IMR-90 (cell line): ENCODE results near the gene RBBP8NL. TPM values are rescaled to one million over a fixed set of nuclear protein-coding genes. Genes with fewer than 3 reads are reported as not detected.

Experiments used
- ATAC-seq: fragments of 200-7000 bp; cut with Tn5 transposase; 2 replicates; pipeline ENCODE4 v1.9.1; 2020; ENCODE audit warnings: low read depth, mild to moderate bottlenecking, moderate library complexity
- BruUV-seq: library from RNA; stranded (reverse); fragments of 400-500 nt; replicated peaks from 2 replicates; lab custom pipeline; 2021; lab: Mats Ljungman, UMichigan
- CTCF ChIA-PET: fragments of 300-600 bp; formaldehyde crosslinking; extraction: SDS; loops from one replicate; lab custom pipeline; 2021; ENCODE audit warnings: antibody characterized with exemption; lab: Yijun Ruan, JAX
- POLR2A ChIA-PET: fragments of 300-600 bp; sonication (Branson Sonifier 250); formaldehyde crosslinking; loops from one replicate; lab custom pipeline; 2022; ENCODE audit warnings: antibody characterized with exemption; ENCODE audit not compliant: unreplicated experiment; lab: Charles Lee
- DNase-seq: peaks from one replicate; pipeline ENCODE4 v3.0.0; 2013
- H2AFZ ChIP-seq: replicated peaks from 2 replicates; pipeline ENCODE3; 2013; ENCODE audit warnings: low read length, mild to moderate bottlenecking; ENCODE audit not compliant: poor library complexity
- H2AK5ac ChIP-seq: 2 replicates; pipeline ENCODE4 v1.6.1; 2013; ENCODE audit warnings: low read depth, low read length, inconsistent platforms
- H2AK9ac ChIP-seq: replicated peaks from 2 replicates; pipeline ENCODE3; 2013; ENCODE audit warnings: mild to moderate bottlenecking, low read depth, low read length, moderate library complexity; ENCODE audit not compliant: poor library complexity
- H2BK120ac ChIP-seq: 2 replicates; pipeline ENCODE4 v1.6.1; 2013; ENCODE audit warnings: low read depth, low read length, inconsistent platforms
- H2BK15ac ChIP-seq: 3 replicates; pipeline ENCODE4 v1.6.1; 2013; ENCODE audit warnings: low read depth, low read length, inconsistent platforms
- H2BK20ac ChIP-seq: 2 replicates; pipeline ENCODE4 v1.6.1; 2013; ENCODE audit warnings: low read depth, mild to moderate bottlenecking, inconsistent platforms, low read length, moderate library complexity
- H2BK5ac ChIP-seq: 2 replicates; pipeline ENCODE4 v1.6.1; 2013; ENCODE audit warnings: mild to moderate bottlenecking, low read depth, low read length, inconsistent platforms; ENCODE audit not compliant: poor library complexity, severe bottlenecking
- H3K14ac ChIP-seq: replicated peaks from 2 replicates; pipeline ENCODE4 v1.6.1; 2013; ENCODE audit warnings: low read depth, low read length, inconsistent platforms
- H3K18ac ChIP-seq: 2 replicates; pipeline ENCODE4 v1.6.1; 2013; ENCODE audit warnings: low read depth, low read length, control low read depth
- H3K23ac ChIP-seq: 2 replicates; pipeline ENCODE4 v1.6.1; 2013; ENCODE audit warnings: low read depth, low read length, inconsistent platforms
- H3K27ac ChIP-seq: 2 replicates; pipeline ENCODE4 v1.5.1; 2013; ENCODE audit warnings: mild to moderate bottlenecking, control low read depth, low read length; ENCODE audit not compliant: insufficient read depth
- H3K27me3 ChIP-seq: 2 replicates; pipeline ENCODE4 v1.6.1; 2013; ENCODE audit warnings: low read length; ENCODE audit not compliant: control insufficient read depth, insufficient read depth
- H3K36me3 ChIP-seq: 2 replicates; pipeline ENCODE4 v1.6.1; 2013; ENCODE audit warnings: low read length, mixed read lengths; ENCODE audit not compliant: control insufficient read depth, insufficient read depth
- H3K4ac ChIP-seq: 2 replicates; pipeline ENCODE4 v1.6.1; 2013; ENCODE audit warnings: low read depth, low read length, inconsistent platforms
- H3K4me1 ChIP-seq: 2 replicates; pipeline ENCODE4 v1.6.1; 2013; ENCODE audit warnings: low read length, mixed read lengths; ENCODE audit not compliant: control insufficient read depth, insufficient read depth
- H3K4me2 ChIP-seq: 2 replicates; pipeline ENCODE4 v1.6.1; 2013; ENCODE audit warnings: low read depth, mild to moderate bottlenecking, control low read depth, low read length, moderate library complexity
- H3K4me3 ChIP-seq: 2 replicates; pipeline ENCODE4 v1.5.1; 2013; ENCODE audit warnings: low read depth, mild to moderate bottlenecking, control low read depth, low read length, moderate library complexity; ENCODE audit not compliant: insufficient read depth
- H3K56ac ChIP-seq: 2 replicates; pipeline ENCODE4 v1.6.1; 2013; ENCODE audit warnings: low read length, inconsistent platforms; ENCODE audit not compliant: insufficient read depth; ENCODE audit errors: extremely low read depth
- H3K79me1 ChIP-seq, 2 experiments: 2 replicates each; pipeline ENCODE4 v1.6.1; 2013; ENCODE audit warnings: low read length in 2 of 2, inconsistent platforms in 1 of 2, low read depth in 1 of 2
- H3K9ac ChIP-seq: 2 replicates; pipeline ENCODE4 v1.6.1; 2013; ENCODE audit warnings: low read depth, low read length, control low read depth
- H3K9me1 ChIP-seq: 2 replicates; pipeline ENCODE4 v1.6.1; 2013; ENCODE audit warnings: low read length, inconsistent platforms; ENCODE audit not compliant: insufficient read depth
- H3K9me3 ChIP-seq: 2 replicates; pipeline ENCODE4 v1.6.1; 2013; ENCODE audit warnings: low read length; ENCODE audit not compliant: control insufficient read depth, insufficient read depth
- H4K20me1 ChIP-seq: 2 replicates; pipeline ENCODE4 v1.6.1; 2013; ENCODE audit warnings: low read length, inconsistent platforms; ENCODE audit not compliant: insufficient read depth
- H4K5ac ChIP-seq: 2 replicates; pipeline ENCODE4 v1.6.1; 2013; ENCODE audit warnings: mild to moderate bottlenecking, low read depth, low read length, control low read depth
- H4K8ac ChIP-seq, 2 experiments: 2 replicates each; pipeline ENCODE4 v1.6.1; 2013; ENCODE audit warnings: low read depth in 2 of 2, low read length in 2 of 2, control low read depth in 1 of 2, inconsistent platforms in 1 of 2
- H4K91ac ChIP-seq: 2 replicates; pipeline ENCODE4 v1.6.1; 2013; ENCODE audit warnings: low read depth, low read length, inconsistent platforms; ENCODE audit not compliant: insufficient read depth
- BHLHE40 ChIP-seq: fragments of 150-350 bp; IDR thresholded peaks from 2 replicates; pipeline ENCODE4 v1.6.1; 2016; ENCODE audit warnings: mild to moderate bottlenecking, low read depth, low read length
- CEBPB ChIP-seq: IDR thresholded peaks from 2 replicates; pipeline ENCODE4 v1.6.1; 2012; ENCODE audit warnings: low read depth, low read length, improper control_type of control experiment
- CHD1 ChIP-seq: IDR thresholded peaks from 2 replicates; pipeline ENCODE4 v1.6.1; 2012; ENCODE audit warnings: low read depth, low read length, improper control_type of control experiment
- FOS ChIP-seq: fragments of 150-350 bp; IDR thresholded peaks from 2 replicates; pipeline ENCODE4 v1.6.1; 2016; ENCODE audit warnings: low read depth, low read length
- MAFK ChIP-seq: IDR thresholded peaks from 2 replicates; pipeline ENCODE4 v1.6.1; 2012; ENCODE audit warnings: low read depth, low read length, improper control_type of control experiment
- MAZ ChIP-seq: IDR thresholded peaks from 2 replicates; pipeline ENCODE4 v1.6.1; 2012; ENCODE audit warnings: low read depth, mild to moderate bottlenecking, low read length, improper control_type of control experiment, moderate library complexity, borderline replicate concordance
- MXI1 ChIP-seq: IDR thresholded peaks from 2 replicates; pipeline ENCODE4 v1.6.1; 2012; ENCODE audit warnings: low read depth, mild to moderate bottlenecking, low read length, moderate library complexity, borderline replicate concordance
- NFE2L2 ChIP-seq: fragments of 150-350 bp; IDR thresholded peaks from 2 replicates; pipeline ENCODE4 v1.6.1; 2016; ENCODE audit warnings: low read depth, mild to moderate bottlenecking, low read length
- POLR2A ChIP-seq: IDR thresholded peaks from 2 replicates; pipeline ENCODE4 v1.6.1; 2012; ENCODE audit warnings: mild to moderate bottlenecking, low read depth, low read length
- RAD21 ChIP-seq: IDR thresholded peaks from 2 replicates; pipeline ENCODE4 v1.6.1; 2012; ENCODE audit warnings: low read length, improper control_type of control experiment
- RCOR1 ChIP-seq: IDR thresholded peaks from 2 replicates; pipeline ENCODE4 v1.6.1; 2012; ENCODE audit warnings: mild to moderate bottlenecking, low read length, improper control_type of control experiment; ENCODE audit not compliant: insufficient replicate concordance
- RFX5 ChIP-seq: IDR thresholded peaks from 2 replicates; pipeline ENCODE4 v1.8.0; 2012; ENCODE audit warnings: low read depth, mild to moderate bottlenecking, low read length, moderate library complexity
- SMC3 ChIP-seq: fragments of 150-350 bp; IDR thresholded peaks from 2 replicates; pipeline ENCODE4 v1.6.1; 2016; ENCODE audit warnings: low read depth, mild to moderate bottlenecking, antibody characterized with exemption, low read length, moderate library complexity
- USF2 ChIP-seq: fragments of 150-350 bp; IDR thresholded peaks from 2 replicates; pipeline ENCODE4 v1.6.1; 2017; ENCODE audit warnings: mild to moderate bottlenecking, antibody characterized with exemption, low read length, low read depth
- WGBS, 2 experiments: methylation state at CpG; one replicate each; pipeline versions ENCODE4 v1.1.5 to v1.1.7; 2013; ENCODE audit warnings: missing lambda C conversion rate in 2 of 2; ENCODE audit not compliant: insufficient read length in 1 of 2; ENCODE audit errors: extremely low coverage in 2 of 2; 5-methylcytosine and 5-hydroxymethylcytosine counted together
- dilution Hi-C: fragments of 300-500 bp; cut with HindIII; formaldehyde crosslinking; loops from one replicate; pipeline ENCODE4 v1.14.3; 2018; ENCODE audit warnings: low sequenced_read_pairs; ENCODE audit not compliant: unreplicated experiment
- in situ Hi-C: fragments of 300-500 bp; cut with MboI; formaldehyde crosslinking; loops from 3 replicates; pipeline ENCODE4 v1.14.3; 2019; ENCODE audit warnings: low sequenced_read_pairs, inconsistent platforms, mixed read lengths
- intact Hi-C: fragments of 100-400 bp; cut with micrococcal nuclease; formaldehyde crosslinking; loops from 2 replicates; pipeline ENCODE4 v1.10.0; 2022
- polyA plus RNA-seq, 3 experiments: library from polyadenylated mRNA; depleted of rRNA; stranded (reverse); fragments of >200 nt; gene quantifications; 2 replicates each; pipeline ENCODE4 v1.2.3, GENCODE V29; 2012; ENCODE audit warnings: low replicate concordance in 1 of 3
- total RNA-seq: library from RNA; depleted of rRNA; stranded (reverse); fragments of >200 nt; gene quantifications from 2 replicates; pipeline ENCODE4 v1.2.3, GENCODE V29; 2012
- TF ChIP-seq, protein P1 (sequence below): fragments of 150-350 bp; IDR thresholded peaks from 2 replicates; pipeline ENCODE4 v1.6.1; 2016; ENCODE audit warnings: low read depth, mild to moderate bottlenecking, low read length, moderate library complexity, borderline replicate concordance
- TF ChIP-seq, protein P2 (sequence below): conservative IDR thresholded peaks from 2 replicates; pipeline ENCODE4 v1.5.1; 2012; ENCODE audit warnings: mild to moderate bottlenecking, low read depth, low read length, improper control_type of control experiment

RBBP8NL gene
- total and polyA plus RNA-seq, 2 of the 4 experiments (the other 2 are of a cell fraction): not detected

DNA sequence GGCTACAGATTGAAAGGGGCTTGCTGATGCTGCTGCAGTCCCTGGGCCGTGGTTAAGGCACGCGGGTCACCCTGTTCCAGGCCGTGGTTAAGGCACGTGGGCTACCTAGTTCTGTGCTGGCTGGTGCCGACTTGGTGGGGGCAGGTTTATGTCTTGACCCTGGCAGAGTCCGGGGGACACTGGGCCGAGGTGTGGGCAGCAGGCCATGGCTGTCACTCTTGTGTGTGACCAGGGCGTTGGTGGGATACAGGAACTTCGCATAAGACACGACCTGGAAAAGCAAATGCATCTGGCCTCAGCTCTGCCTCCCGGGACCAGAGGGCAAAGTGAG, 34.0 kb downstream of the RBBP8NL start:
- H3K4me2 ChIP-seq: no peak overlapping the region
- no peak overlapping the region for H2AFZ ChIP-seq
- no peak overlapping the region for H2BK120ac ChIP-seq
- peaks cover 37% of the 10 kb centered on the region for H4K20me1 ChIP-seq
- no peak overlapping the region for H3K9ac ChIP-seq
- no peak overlapping the region for H2BK20ac ChIP-seq
- no peak overlapping the region for H3K14ac ChIP-seq
- DNase-seq: no peak
- no peak overlapping the region for H2BK15ac ChIP-seq
- no peak overlapping the region for H3K18ac ChIP-seq
- no peaks in the 10 kb centered on the region for H3K9me3 ChIP-seq
- H3K56ac ChIP-seq: no peak overlapping the region
- no peak for ATAC-seq
- no peak overlapping the region for H3K27ac ChIP-seq
- intact Hi-C loops (no loop called here), in situ Hi-C loops (loop anchor here (25.0 kb wide), 1 partner anchor 381 kb away; no protein-coding TSS in a partner anchor), dilution Hi-C loops (loop anchor here (25.0 kb wide), 1 partner anchor 106 kb away; no protein-coding TSS in a partner anchor)
- H3K23ac ChIP-seq: no peak overlapping the region
- H4K5ac ChIP-seq: no peak overlapping the region
- H2AK5ac ChIP-seq: no peak overlapping the region
- no peak overlapping the region for H2AK9ac ChIP-seq
- BruUV-seq: no TSS peak
- no peak overlapping the region for H4K91ac ChIP-seq
- CTCF ChIA-PET: no interaction called here
- H3K36me3 ChIP-seq: peaks cover 47% of the 10 kb centered on the region
- H3K9me1 ChIP-seq: 0 out of 2 replicates have a peak, but pooled peaks cover 8% of the 10 kb centered on the region
- no peak overlapping the region for H3K4me3 ChIP-seq
- no peak overlapping the region for H2BK5ac ChIP-seq
- TF ChIP-seq MAZ: no peak
- TF ChIP-seq MAFK: no peak
- TF ChIP-seq, protein P1, sequence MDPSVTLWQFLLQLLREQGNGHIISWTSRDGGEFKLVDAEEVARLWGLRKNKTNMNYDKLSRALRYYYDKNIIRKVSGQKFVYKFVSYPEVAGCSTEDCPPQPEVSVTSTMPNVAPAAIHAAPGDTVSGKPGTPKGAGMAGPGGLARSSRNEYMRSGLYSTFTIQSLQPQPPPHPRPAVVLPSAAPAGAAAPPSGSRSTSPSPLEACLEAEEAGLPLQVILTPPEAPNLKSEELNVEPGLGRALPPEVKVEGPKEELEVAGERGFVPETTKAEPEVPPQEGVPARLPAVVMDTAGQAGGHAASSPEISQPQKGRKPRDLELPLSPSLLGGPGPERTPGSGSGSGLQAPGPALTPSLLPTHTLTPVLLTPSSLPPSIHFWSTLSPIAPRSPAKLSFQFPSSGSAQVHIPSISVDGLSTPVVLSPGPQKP: no peak
- no peak for TF ChIP-seq SMC3
- TF ChIP-seq CEBPB: no peak
- TF ChIP-seq POLR2A: no peak
- no peak for TF ChIP-seq CHD1
- no peak for TF ChIP-seq MXI1
- no peak for TF ChIP-seq RFX5
- no peak for TF ChIP-seq RCOR1
- no peak for TF ChIP-seq FOS
- TF ChIP-seq, protein P2, sequence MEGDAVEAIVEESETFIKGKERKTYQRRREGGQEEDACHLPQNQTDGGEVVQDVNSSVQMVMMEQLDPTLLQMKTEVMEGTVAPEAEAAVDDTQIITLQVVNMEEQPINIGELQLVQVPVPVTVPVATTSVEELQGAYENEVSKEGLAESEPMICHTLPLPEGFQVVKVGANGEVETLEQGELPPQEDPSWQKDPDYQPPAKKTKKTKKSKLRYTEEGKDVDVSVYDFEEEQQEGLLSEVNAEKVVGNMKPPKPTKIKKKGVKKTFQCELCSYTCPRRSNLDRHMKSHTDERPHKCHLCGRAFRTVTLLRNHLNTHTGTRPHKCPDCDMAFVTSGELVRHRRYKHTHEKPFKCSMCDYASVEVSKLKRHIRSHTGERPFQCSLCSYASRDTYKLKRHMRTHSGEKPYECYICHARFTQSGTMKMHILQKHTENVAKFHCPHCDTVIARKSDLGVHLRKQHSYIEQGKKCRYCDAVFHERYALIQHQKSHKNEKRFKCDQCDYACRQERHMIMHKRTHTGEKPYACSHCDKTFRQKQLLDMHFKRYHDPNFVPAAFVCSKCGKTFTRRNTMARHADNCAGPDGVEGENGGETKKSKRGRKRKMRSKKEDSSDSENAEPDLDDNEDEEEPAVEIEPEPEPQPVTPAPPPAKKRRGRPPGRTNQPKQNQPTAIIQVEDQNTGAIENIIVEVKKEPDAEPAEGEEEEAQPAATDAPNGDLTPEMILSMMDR: no peak
- TF ChIP-seq RAD21: no peak
- TF ChIP-seq NFE2L2: no peak
- no peak for TF ChIP-seq USF2
- no peak for TF ChIP-seq BHLHE40
- H3K79me1 ChIP-seq: peaks cover 19 to 36% of the 10 kb centered on the region in 2 experiments
- WGBS, 2 experiments: 90% methylated on average over 11 of the region's 12 CpGs; no CpG with 5 or more reads in 1 of the 2 experiments
- H3K4me1 ChIP-seq: no peaks in the 10 kb centered on the region
- POLR2A ChIA-PET: no interaction called here
- H3K4ac ChIP-seq: no peak overlapping the region
- H4K8ac ChIP-seq: no peak overlapping the region
- no peaks in the 10 kb centered on the region for H3K27me3 ChIP-seq
